Measurements from ENCODE around the gene SNAI3.

DNA sequence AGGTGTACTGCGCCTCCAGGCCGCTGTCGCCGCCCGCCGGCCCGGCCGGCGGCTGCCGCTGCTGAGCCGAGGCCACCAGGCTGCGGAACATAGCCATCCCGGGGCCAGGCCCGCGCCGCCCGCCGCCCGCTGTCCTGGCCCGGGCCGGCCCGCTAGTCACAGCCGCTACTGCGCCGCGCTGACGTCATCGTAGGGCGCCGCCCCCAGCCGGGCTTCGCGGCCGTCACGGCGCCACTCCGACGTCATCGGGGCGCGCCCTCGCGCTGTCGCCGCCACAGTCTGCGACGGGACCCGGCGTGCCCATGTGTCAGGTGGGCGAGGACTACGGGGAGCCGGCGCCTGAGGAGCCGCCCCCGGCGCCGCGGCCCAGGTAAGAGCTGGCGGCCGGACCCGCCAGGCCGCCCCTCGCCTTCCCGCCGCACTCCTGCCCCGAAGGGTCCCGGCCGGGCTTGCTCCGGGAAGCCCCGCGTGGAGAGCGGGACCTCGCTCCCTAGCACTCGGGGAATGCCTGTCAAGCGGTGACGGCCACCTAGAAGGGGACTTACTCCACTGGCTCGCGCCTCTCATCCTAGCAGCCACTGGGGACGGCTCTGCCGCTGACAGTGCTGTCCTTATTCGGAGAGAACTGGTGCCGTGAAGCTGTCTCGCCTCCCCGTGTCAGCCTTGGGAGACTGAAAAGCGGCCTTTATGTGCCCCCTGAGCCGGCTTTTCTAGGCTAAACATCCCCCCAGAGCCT lies 20.1 kb upstream of the SNAI3 start, which contains the start of the genes CTU2 and RNF166:
- TF ChIP-seq POLR2AphosphoS5 (IDR thresholded peaks at IDR 0.05; ENCODE audit: insufficient read depth in 1 of 2, low read depth in 1 of 2) (peak in 1 of 2 donors; percentile 30), CTCF (IDR thresholded peaks at IDR 0.05) (no peak), POLR2A (IDR thresholded peaks at IDR 0.05) (peak in 1 of 2 donors; percentile 69)
